ENCODE data around the gene LDLRAD4. TPM values are rescaled to one million over a fixed set of nuclear protein-coding genes. Genes with fewer than 3 reads are reported as not detected.

The LDLRAD4 gene
- total RNA-seq, 1 donor from 2014 or later: 34.1 TPM

GRCh38 chr18:13294309-13294708 is 75.7 kb downstream of the LDLRAD4 start:
- no peak for TF ChIP-seq CTCF (IDR thresholded peaks at IDR 0.05; ENCODE audit: unreplicated experiment)
- Mint-ChIP-seq H3K4me1 (ENCODE audit: unreplicated experiment) (peaks cover 16% of the 10 kb centered on the region), H3K36me3 (ENCODE audit: low read depth, unreplicated experiment) (peaks cover 4% of the 10 kb centered on the region), H3K27ac (ENCODE audit: unreplicated experiment) (no peak overlapping the region), H3K9me3 (ENCODE audit: unreplicated experiment) (no peaks in the 10 kb centered on the region), H3K4me3 (ENCODE audit: unreplicated experiment) (no peak overlapping the region), H3K27me3 (ENCODE audit: unreplicated experiment) (peaks cover 1% of the 10 kb centered on the region)
- DNase-seq (ENCODE audit: low spot score): no peak

GRCh38 chr18:13295894-13296293 is 77.3 kb downstream of the LDLRAD4 start:
- Mint-ChIP-seq H3K4me1 (ENCODE audit: unreplicated experiment) (peaks cover 7% of the 10 kb centered on the region), H3K9me3 (ENCODE audit: unreplicated experiment) (no peaks in the 10 kb centered on the region), H3K36me3 (ENCODE audit: low read depth, unreplicated experiment) (no peaks in the 10 kb centered on the region), H3K27me3 (ENCODE audit: unreplicated experiment) (peaks cover 1% of the 10 kb centered on the region), H3K27ac (ENCODE audit: unreplicated experiment) (no peak overlapping the region), H3K4me3 (ENCODE audit: unreplicated experiment) (no peak overlapping the region)
- TF ChIP-seq CTCF (IDR thresholded peaks at IDR 0.05; ENCODE audit: unreplicated experiment): no peak
- no peak for DNase-seq (ENCODE audit: low spot score)

GRCh38 chr18:13296867-13297574 is 78.5 kb downstream of the LDLRAD4 start:
- Mint-ChIP-seq H3K4me1 (ENCODE audit: unreplicated experiment) (peaks cover 7% of the 10 kb centered on the region), H3K4me3 (ENCODE audit: unreplicated experiment) (no peak overlapping the region), H3K9me3 (ENCODE audit: unreplicated experiment) (no peaks in the 10 kb centered on the region), H3K27me3 (ENCODE audit: unreplicated experiment) (no peaks in the 10 kb centered on the region), H3K27ac (ENCODE audit: unreplicated experiment) (no peak overlapping the region), H3K36me3 (ENCODE audit: low read depth, unreplicated experiment) (no peaks in the 10 kb centered on the region)
- TF ChIP-seq CTCF (IDR thresholded peaks at IDR 0.05; ENCODE audit: unreplicated experiment): no peak
- DNase-seq (ENCODE audit: low spot score): no peak

- Mint-ChIP-seq H3K36me3 (ENCODE audit: low read depth, unreplicated experiment) (no peaks in the 10 kb centered on the region), H3K27me3 (ENCODE audit: unreplicated experiment) (peaks cover under 1% of the 10 kb centered on the region), H3K27ac (ENCODE audit: unreplicated experiment) (no peak overlapping the region), H3K4me1 (ENCODE audit: unreplicated experiment) (peaks cover 7% of the 10 kb centered on the region), H3K9me3 (ENCODE audit: unreplicated experiment) (no peaks in the 10 kb centered on the region), H3K4me3 (ENCODE audit: unreplicated experiment) (no peak overlapping the region)
- DNase-seq (ENCODE audit: low spot score): no peak
- no peak for TF ChIP-seq CTCF (IDR thresholded peaks at IDR 0.05; ENCODE audit: unreplicated experiment)
These were observed 79.7 kb downstream of the LDLRAD4 start for GRCh38 chr18:13298262-13298661.

- Mint-ChIP-seq H3K27me3 (ENCODE audit: unreplicated experiment) (peaks cover 1% of the 10 kb centered on the region), H3K4me1 (ENCODE audit: unreplicated experiment) (peaks cover 7% of the 10 kb centered on the region), H3K4me3 (ENCODE audit: unreplicated experiment) (no peak overlapping the region), H3K9me3 (ENCODE audit: unreplicated experiment) (no peaks in the 10 kb centered on the region), H3K27ac (ENCODE audit: unreplicated experiment) (no peak overlapping the region), H3K36me3 (ENCODE audit: low read depth, unreplicated experiment) (no peaks in the 10 kb centered on the region)
- no peak for TF ChIP-seq CTCF (IDR thresholded peaks at IDR 0.05; ENCODE audit: unreplicated experiment)
- no peak for DNase-seq (ENCODE audit: low spot score)
These were observed 81.5 kb downstream of the LDLRAD4 start for GRCh38 chr18:13300029-13300428.
